WTC11 (cell line): ENCODE data around the gene SLK. TPM values are rescaled to one million over a fixed set of nuclear protein-coding genes. Genes with fewer than 3 reads are reported as not detected.

Experiments used
- ATAC-seq: fragments of 200-7000 bp; cut with Tn5 transposase; 2 replicates; pipeline ENCODE4 v1.10.0; 2021; ENCODE audit warnings: mild to moderate bottlenecking, moderate library complexity
- CTCF ChIA-PET: fragments of 300-600 bp; sonication (Branson Sonifier 250); formaldehyde crosslinking; loops from one replicate; lab custom pipeline; 2021; ENCODE audit warnings: antibody characterized with exemption; lab: Charles Lee
- POLR2A ChIA-PET: fragments of 350-600 bp; sonication (Branson Sonifier 250); formaldehyde crosslinking; loops from one replicate; lab custom pipeline; 2021; ENCODE audit warnings: antibody characterized with exemption; lab: Charles Lee
- DNase-seq: peaks from one replicate; pipeline ENCODE4 v3.0.0; 2021; ENCODE audit warnings: low spot score
- H3K27ac Mint-ChIP-seq: 2 replicates; pipeline ENCODE4 v1.8.0; 2021; ENCODE audit warnings: mixed read lengths
- H3K27me3 Mint-ChIP-seq: 2 replicates; pipeline ENCODE4 v1.8.0; 2021; ENCODE audit warnings: low read depth, mild to moderate bottlenecking, moderate library complexity, mixed read lengths
- H3K36me3 Mint-ChIP-seq: 2 replicates; pipeline ENCODE4 v1.8.0; 2021; ENCODE audit warnings: mixed read lengths
- H3K4me1 Mint-ChIP-seq: 2 replicates; pipeline ENCODE4 v1.8.0; 2022; ENCODE audit warnings: mixed read lengths
- H3K4me3 Mint-ChIP-seq: 2 replicates; pipeline ENCODE4 v1.8.0; 2021; ENCODE audit warnings: mild to moderate bottlenecking, moderate library complexity, mixed read lengths
- H3K9me3 Mint-ChIP-seq: 2 replicates; pipeline ENCODE4 v1.8.0; 2021; ENCODE audit warnings: mixed read lengths
- ELF4 ChIP-seq: sonication (generic); formaldehyde crosslinking; IDR thresholded peaks from 2 replicates; pipeline ENCODE4 v1.8.1; 2022; ENCODE audit warnings: low read depth, mild to moderate bottlenecking, moderate library complexity, missing genetic modification reagents
- KAT7 ChIP-seq: sonication (generic); formaldehyde crosslinking; IDR thresholded peaks from 2 replicates; pipeline ENCODE4 v1.8.1; 2023; ENCODE audit warnings: missing genetic modification reagents, mild to moderate bottlenecking, borderline replicate concordance
- MXD4 ChIP-seq: fragments of 250-450 bp; sonication (Bioruptor Pico); IDR thresholded peaks from 2 replicates; pipeline ENCODE4 v1.8.0; 2021; ENCODE audit warnings: mild to moderate bottlenecking, moderate library complexity, borderline replicate concordance
- NFYB ChIP-seq: sonication (generic); formaldehyde crosslinking; conservative IDR thresholded peaks from 2 replicates; pipeline ENCODE4 v1.8.0; 2022; ENCODE audit warnings: low read depth, missing genetic modification reagents
- RELA ChIP-seq: sonication (generic); formaldehyde crosslinking; IDR thresholded peaks from 2 replicates; pipeline ENCODE4 v1.8.1; 2022; ENCODE audit warnings: missing genetic modification reagents, mild to moderate bottlenecking, borderline replicate concordance
- TP53 ChIP-seq: sonication (generic); formaldehyde crosslinking; IDR thresholded peaks from 2 replicates; pipeline ENCODE4 v1.8.1; 2023; ENCODE audit warnings: mild to moderate bottlenecking, missing genetic modification reagents
- ZBTB21 ChIP-seq: sonication (generic); formaldehyde crosslinking; IDR thresholded peaks from 2 replicates; pipeline ENCODE4 v1.8.1; 2023; ENCODE audit warnings: mild to moderate bottlenecking, missing genetic modification reagents, borderline replicate concordance
- ZNF121 ChIP-seq: sonication (generic); formaldehyde crosslinking; IDR thresholded peaks from 2 replicates; pipeline ENCODE4 v1.8.0; 2023; ENCODE audit warnings: missing genetic modification reagents
- ZNF263 ChIP-seq: sonication (generic); formaldehyde crosslinking; IDR thresholded peaks from 2 replicates; pipeline ENCODE4 v1.8.1; 2022; ENCODE audit warnings: low read depth, mild to moderate bottlenecking, moderate library complexity, missing genetic modification reagents
- total RNA-seq: library from RNA; stranded (reverse); gene quantifications from 3 replicates; pipeline ENCODE4 v1.2.3, GENCODE V29; 2021
- TF ChIP-seq, protein P1 (sequence below): sonication (generic); formaldehyde crosslinking; IDR thresholded peaks from 2 replicates; pipeline ENCODE4 v1.8.1; 2022; ENCODE audit warnings: mild to moderate bottlenecking, moderate library complexity, missing genetic modification reagents
- TF ChIP-seq, protein P2 (sequence below): sonication (generic); formaldehyde crosslinking; IDR thresholded peaks from 2 replicates; pipeline ENCODE4 v1.8.0; 2023; ENCODE audit warnings: missing genetic modification reagents
- TF ChIP-seq, protein P3 (sequence below): sonication (generic); formaldehyde crosslinking; IDR thresholded peaks from 2 replicates; pipeline ENCODE4 v1.8.0; 2022; ENCODE audit warnings: mild to moderate bottlenecking, missing genetic modification reagents
- TF ChIP-seq, protein P4 (sequence below): sonication (generic); formaldehyde crosslinking; IDR thresholded peaks from 2 replicates; pipeline ENCODE4 v1.8.1; 2022; ENCODE audit warnings: low read depth, missing genetic modification reagents, borderline replicate concordance
- TF ChIP-seq, protein P5 (sequence below): sonication (generic); formaldehyde crosslinking; IDR thresholded peaks from 2 replicates; pipeline ENCODE4 v1.8.0; 2023; ENCODE audit warnings: missing genetic modification reagents, mild to moderate bottlenecking, borderline replicate concordance
- TF ChIP-seq, protein P6 (sequence below): fragments of 250-450 bp; sonication (Bioruptor Pico); IDR thresholded peaks from 2 replicates; pipeline ENCODE4 v2.1.2; 2022; ENCODE audit warnings: mild to moderate bottlenecking, moderate library complexity
- TF ChIP-seq, protein P7 (sequence below): sonication (generic); formaldehyde crosslinking; conservative IDR thresholded peaks from 2 replicates; pipeline ENCODE4 v1.8.1; 2023; ENCODE audit warnings: mild to moderate bottlenecking, low read depth, missing genetic modification reagents, moderate library complexity

The SLK gene
- total RNA-seq, 1 experiment from 2014 or later, result 19.2 TPM

DNA sequence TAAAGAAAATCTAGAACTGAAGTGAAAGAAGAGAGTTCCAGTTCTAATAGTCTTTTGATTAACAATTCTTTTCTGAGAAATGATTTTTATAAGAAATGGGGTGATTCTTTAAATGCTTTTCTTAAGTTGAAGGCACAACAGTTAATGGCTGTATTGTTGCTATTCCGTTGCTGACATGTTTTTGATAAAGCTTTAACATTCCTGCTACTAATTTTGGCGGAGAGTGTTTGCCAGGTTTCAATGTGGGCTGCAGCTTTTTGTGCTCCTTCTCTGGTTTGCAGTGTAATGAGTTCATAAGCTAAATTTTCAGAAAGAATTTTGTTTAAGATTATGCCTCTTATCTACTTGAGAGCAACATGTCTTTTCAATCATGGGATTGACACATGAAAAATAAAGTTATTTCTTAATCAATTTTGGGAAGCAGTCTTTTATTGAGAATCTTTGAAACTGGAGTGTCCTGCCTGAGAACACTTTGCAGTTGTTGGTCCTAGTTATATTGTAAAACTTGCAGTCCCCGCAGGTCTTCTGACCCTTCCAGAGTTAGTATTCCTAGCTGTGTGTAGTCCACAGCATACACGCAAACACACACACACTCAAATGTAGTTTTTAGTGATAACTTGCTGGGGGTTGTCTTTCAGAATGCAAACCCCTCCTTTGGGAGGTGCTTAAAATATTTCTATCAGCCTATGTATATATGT is 62.0 kb downstream of the SLK start:
- DNase-seq, result no peak
- Mint-ChIP-seq H3K9me3 (no peaks in the 10 kb centered on the region), H3K4me1 (peaks cover 27% of the 10 kb centered on the region), H3K27ac (no peak overlapping the region), H3K4me3 (no peak overlapping the region), H3K27me3 (no peaks in the 10 kb centered on the region), H3K36me3 (peaks cover 4% of the 10 kb centered on the region; the same call in 1 of the 2 replicates)
- POLR2A ChIA-PET, result no interaction called here
- ATAC-seq, result no peak
- CTCF ChIA-PET, result interaction anchor here (0.6 to 1.9 kb wide), 21 partner anchors 11 to 325 kb away, joined by 3 to 17 read pairs (median 5); partner anchors contain the start of genes CFAP58 and SFR1
- no peak for TF ChIP-seq NFYB
- TF ChIP-seq, protein P1, sequence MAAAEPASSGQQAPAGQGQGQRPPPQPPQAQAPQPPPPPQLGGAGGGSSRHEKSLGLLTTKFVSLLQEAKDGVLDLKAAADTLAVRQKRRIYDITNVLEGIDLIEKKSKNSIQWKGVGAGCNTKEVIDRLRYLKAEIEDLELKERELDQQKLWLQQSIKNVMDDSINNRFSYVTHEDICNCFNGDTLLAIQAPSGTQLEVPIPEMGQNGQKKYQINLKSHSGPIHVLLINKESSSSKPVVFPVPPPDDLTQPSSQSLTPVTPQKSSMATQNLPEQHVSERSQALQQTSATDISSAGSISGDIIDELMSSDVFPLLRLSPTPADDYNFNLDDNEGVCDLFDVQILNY, result no peak
- TF ChIP-seq, protein P2, sequence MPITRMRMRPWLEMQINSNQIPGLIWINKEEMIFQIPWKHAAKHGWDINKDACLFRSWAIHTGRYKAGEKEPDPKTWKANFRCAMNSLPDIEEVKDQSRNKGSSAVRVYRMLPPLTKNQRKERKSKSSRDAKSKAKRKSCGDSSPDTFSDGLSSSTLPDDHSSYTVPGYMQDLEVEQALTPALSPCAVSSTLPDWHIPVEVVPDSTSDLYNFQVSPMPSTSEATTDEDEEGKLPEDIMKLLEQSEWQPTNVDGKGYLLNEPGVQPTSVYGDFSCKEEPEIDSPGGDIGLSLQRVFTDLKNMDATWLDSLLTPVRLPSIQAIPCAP (CRISPR knock-in tag), result no peak
- TF ChIP-seq ZBTB21 (CRISPR knock-in tag), result no peak
- no peak for TF ChIP-seq ELF4 (CRISPR knock-in tag)
- TF ChIP-seq, protein P3, sequence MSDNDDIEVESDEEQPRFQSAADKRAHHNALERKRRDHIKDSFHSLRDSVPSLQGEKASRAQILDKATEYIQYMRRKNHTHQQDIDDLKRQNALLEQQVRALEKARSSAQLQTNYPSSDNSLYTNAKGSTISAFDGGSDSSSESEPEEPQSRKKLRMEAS (CRISPR knock-in tag), result no peak
- TF ChIP-seq, protein P4, sequence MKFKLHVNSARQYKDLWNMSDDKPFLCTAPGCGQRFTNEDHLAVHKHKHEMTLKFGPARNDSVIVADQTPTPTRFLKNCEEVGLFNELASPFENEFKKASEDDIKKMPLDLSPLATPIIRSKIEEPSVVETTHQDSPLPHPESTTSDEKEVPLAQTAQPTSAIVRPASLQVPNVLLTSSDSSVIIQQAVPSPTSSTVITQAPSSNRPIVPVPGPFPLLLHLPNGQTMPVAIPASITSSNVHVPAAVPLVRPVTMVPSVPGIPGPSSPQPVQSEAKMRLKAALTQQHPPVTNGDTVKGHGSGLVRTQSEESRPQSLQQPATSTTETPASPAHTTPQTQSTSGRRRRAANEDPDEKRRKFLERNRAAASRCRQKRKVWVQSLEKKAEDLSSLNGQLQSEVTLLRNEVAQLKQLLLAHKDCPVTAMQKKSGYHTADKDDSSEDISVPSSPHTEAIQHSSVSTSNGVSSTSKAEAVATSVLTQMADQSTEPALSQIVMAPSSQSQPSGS, result no peak
- TF ChIP-seq RELA (CRISPR knock-in tag), result no peak
- TF ChIP-seq, protein P5, sequence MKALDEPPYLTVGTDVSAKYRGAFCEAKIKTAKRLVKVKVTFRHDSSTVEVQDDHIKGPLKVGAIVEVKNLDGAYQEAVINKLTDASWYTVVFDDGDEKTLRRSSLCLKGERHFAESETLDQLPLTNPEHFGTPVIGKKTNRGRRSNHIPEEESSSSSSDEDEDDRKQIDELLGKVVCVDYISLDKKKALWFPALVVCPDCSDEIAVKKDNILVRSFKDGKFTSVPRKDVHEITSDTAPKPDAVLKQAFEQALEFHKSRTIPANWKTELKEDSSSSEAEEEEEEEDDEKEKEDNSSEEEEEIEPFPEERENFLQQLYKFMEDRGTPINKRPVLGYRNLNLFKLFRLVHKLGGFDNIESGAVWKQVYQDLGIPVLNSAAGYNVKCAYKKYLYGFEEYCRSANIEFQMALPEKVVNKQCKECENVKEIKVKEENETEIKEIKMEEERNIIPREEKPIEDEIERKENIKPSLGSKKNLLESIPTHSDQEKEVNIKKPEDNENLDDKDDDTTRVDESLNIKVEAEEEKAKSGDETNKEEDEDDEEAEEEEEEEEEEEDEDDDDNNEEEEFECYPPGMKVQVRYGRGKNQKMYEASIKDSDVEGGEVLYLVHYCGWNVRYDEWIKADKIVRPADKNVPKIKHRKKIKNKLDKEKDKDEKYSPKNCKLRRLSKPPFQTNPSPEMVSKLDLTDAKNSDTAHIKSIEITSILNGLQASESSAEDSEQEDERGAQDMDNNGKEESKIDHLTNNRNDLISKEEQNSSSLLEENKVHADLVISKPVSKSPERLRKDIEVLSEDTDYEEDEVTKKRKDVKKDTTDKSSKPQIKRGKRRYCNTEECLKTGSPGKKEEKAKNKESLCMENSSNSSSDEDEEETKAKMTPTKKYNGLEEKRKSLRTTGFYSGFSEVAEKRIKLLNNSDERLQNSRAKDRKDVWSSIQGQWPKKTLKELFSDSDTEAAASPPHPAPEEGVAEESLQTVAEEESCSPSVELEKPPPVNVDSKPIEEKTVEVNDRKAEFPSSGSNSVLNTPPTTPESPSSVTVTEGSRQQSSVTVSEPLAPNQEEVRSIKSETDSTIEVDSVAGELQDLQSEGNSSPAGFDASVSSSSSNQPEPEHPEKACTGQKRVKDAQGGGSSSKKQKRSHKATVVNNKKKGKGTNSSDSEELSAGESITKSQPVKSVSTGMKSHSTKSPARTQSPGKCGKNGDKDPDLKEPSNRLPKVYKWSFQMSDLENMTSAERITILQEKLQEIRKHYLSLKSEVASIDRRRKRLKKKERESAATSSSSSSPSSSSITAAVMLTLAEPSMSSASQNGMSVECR (CRISPR knock-in tag), result no peak
- TF ChIP-seq MXD4 (CRISPR knock-in tag), result no peak
- no peak for TF ChIP-seq ZNF263
- TF ChIP-seq, protein P6, sequence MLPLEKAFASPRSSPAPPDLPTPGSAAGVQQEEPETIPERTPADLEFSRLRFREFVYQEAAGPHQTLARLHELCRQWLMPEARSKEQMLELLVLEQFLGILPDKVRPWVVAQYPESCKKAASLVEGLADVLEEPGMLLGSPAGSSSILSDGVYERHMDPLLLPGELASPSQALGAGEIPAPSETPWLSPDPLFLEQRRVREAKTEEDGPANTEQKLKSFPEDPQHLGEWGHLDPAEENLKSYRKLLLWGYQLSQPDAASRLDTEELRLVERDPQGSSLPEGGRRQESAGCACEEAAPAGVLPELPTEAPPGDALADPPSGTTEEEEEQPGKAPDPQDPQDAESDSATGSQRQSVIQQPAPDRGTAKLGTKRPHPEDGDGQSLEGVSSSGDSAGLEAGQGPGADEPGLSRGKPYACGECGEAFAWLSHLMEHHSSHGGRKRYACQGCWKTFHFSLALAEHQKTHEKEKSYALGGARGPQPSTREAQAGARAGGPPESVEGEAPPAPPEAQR (CRISPR knock-in tag), result no peak
- no peak for TF ChIP-seq ZNF121 (CRISPR knock-in tag)
- TF ChIP-seq, protein P7, sequence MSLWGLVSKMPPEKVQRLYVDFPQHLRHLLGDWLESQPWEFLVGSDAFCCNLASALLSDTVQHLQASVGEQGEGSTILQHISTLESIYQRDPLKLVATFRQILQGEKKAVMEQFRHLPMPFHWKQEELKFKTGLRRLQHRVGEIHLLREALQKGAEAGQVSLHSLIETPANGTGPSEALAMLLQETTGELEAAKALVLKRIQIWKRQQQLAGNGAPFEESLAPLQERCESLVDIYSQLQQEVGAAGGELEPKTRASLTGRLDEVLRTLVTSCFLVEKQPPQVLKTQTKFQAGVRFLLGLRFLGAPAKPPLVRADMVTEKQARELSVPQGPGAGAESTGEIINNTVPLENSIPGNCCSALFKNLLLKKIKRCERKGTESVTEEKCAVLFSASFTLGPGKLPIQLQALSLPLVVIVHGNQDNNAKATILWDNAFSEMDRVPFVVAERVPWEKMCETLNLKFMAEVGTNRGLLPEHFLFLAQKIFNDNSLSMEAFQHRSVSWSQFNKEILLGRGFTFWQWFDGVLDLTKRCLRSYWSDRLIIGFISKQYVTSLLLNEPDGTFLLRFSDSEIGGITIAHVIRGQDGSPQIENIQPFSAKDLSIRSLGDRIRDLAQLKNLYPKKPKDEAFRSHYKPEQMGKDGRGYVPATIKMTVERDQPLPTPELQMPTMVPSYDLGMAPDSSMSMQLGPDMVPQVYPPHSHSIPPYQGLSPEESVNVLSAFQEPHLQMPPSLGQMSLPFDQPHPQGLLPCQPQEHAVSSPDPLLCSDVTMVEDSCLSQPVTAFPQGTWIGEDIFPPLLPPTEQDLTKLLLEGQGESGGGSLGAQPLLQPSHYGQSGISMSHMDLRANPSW (CRISPR knock-in tag), result no peak
- TF ChIP-seq TP53 (CRISPR knock-in tag), result no peak
- TF ChIP-seq KAT7 (CRISPR knock-in tag), result no peak
